Activated CD8-positive, alpha-beta memory T cell treated with anti-CD3 and anti-CD28 coated beads, Interleukin-2, amount 50 U/mL, for 1 hour (primary cell): ENCODE results near the gene DLL4.
A peak's percentile ranks its signal among the peaks of the same experiment; 100 is the strongest.
"Not testable (repeated sequence)": the region's sequence is repeated elsewhere in the genome, so short reads cannot be mapped to it uniquely, and the experiment has no call there.

ENCODE experiments used
- DNase-seq: peaks from one replicate; pipeline ENCODE4 v3.0.0-alpha.2; 2020; ENCODE audit errors: extremely low read depth

DLL4 gene

GRCh38 chr15:40941528-40942336, 12.6 kb downstream of the DLL4 start:
- no peak for DNase-seq

GRCh38 chr15:40942337-40942854, 13.3 kb downstream of the DLL4 start:
- DNase-seq, result no peak

- DNase-seq, result no peak
Measured at GRCh38 chr15:40942878-40943277, 13.7 kb downstream of the DLL4 start.

GRCh38 chr15:40943764-40944365, 14.7 kb downstream of the DLL4 start:
- DNase-seq, result no peak

- DNase-seq, result no peak
Measured at GRCh38 chr15:40944510-40945296, 15.6 kb downstream of the DLL4 start.

GRCh38 chr15:40948706-40949473, 19.8 kb downstream of the DLL4 start:
- DNase-seq, result no peak

- no peak for DNase-seq
Measured at GRCh38 chr15:40949756-40950207, 20.6 kb downstream of the DLL4 start.

GRCh38 chr15:40951764-40952163, 22.6 kb downstream of the DLL4 start:
- DNase-seq, result no peak

GRCh38 chr15:40952301-40952900, 23.3 kb downstream of the DLL4 start:
- DNase-seq, result no peak

GRCh38 chr15:40952901-40953712, 24.0 kb downstream of the DLL4 start, which contains the start of gene CHAC1:
TSS of gene CHAC1 (plus strand) at chr15:40953471. CDS start at chr15:40953584, 113 bp downstream.
- peak; percentile 81 for DNase-seq

GRCh38 chr15:40953713-40954074, 24.6 kb downstream of the DLL4 start:
- DNase-seq, result no peak

- not testable (repeated sequence) for DNase-seq
Measured at GRCh38 chr15:40954158-40954848, 25.2 kb downstream of the DLL4 start.

GRCh38 chr15:40955141-40955903, 26.2 kb downstream of the DLL4 start:
- DNase-seq, result no peak

GRCh38 chr15:40955930-40956540, 26.9 kb downstream of the DLL4 start:
- no peak for DNase-seq

- no peak for DNase-seq
Measured at GRCh38 chr15:40956541-40956982, 27.4 kb downstream of the DLL4 start.

GRCh38 chr15:40957041-40957555, 28.0 kb downstream of the DLL4 start:
- no peak for DNase-seq

- no peak for DNase-seq
Measured at GRCh38 chr15:40957581-40958051, 28.5 kb downstream of the DLL4 start.

- DNase-seq, result no peak
Measured at GRCh38 chr15:40958146-40958545, 29.0 kb downstream of the DLL4 start.
